Bronchial epithelial cell (primary cell): Measurements from ENCODE around the gene POGK. TPM values are rescaled to one million over a fixed set of nuclear protein-coding genes. Genes with fewer than 3 reads are reported as not detected.
"Not testable (repeated sequence)": the region's sequence is repeated elsewhere in the genome, so short reads cannot be mapped to it uniquely, and the experiment has no call there.

Experiments
- DNase-seq: peaks from one replicate; pipeline ENCODE4 v3.0.0-alpha.2; 2010; ENCODE audit warnings: low read depth
- FAIRE-seq: peaks from 2 replicates; lab custom pipeline; 2011; peaks lifted over from hg19 to GRCh38; lab: Jason Lieb, UNC
- H3K27me3 ChIP-seq: 2 replicates; pipeline ENCODE4 v1.5.1; 2011; ENCODE audit warnings: low read length; ENCODE audit not compliant: control insufficient read depth, insufficient read depth
- H3K36me3 ChIP-seq: 2 replicates; pipeline ENCODE4 v1.5.1; 2011; ENCODE audit warnings: low read length; ENCODE audit not compliant: control insufficient read depth, insufficient read depth
- H3K4me3 ChIP-seq: 2 replicates; pipeline ENCODE4 v1.5.1; 2011; ENCODE audit warnings: mild to moderate bottlenecking, low read depth, low read length, control low read depth
- total RNA-seq: library from RNA; depleted of rRNA; stranded (reverse); fragments of >200 nt; gene quantifications from 2 replicates; pipeline ENCODE4 v1.2.1, GENCODE V29; 2014
- TF ChIP-seq, protein P1 (sequence below): IDR thresholded peaks from 2 replicates; pipeline ENCODE4 v1.5.1; 2011; ENCODE audit warnings: mild to moderate bottlenecking, moderate library complexity, low read length, control low read depth, inconsistent platforms; ENCODE audit not compliant: insufficient read depth, severe bottlenecking

The POGK gene
- total RNA-seq, 1 donor from 2014 or later, result 32.4 TPM

DNA sequence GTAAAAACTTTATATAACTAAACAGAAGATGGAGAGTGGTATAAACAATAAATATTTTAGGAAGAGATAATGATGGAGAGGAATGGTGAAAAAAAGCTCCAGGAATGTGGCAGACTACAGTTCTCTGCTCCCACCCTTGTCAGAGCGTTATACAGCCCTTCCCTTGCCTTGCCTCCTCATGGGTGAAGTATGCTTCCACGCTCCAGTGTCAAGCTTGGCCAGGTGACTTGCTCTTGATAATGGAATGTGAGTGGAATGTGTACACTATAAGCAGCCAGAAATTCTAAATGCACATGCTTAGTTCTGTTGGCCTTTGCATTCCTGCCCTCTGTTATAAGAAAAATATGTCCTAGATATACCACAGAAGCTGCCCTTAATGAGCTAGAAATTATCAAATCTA, 24.7 kb upstream of the POGK start:
- H3K4me3 ChIP-seq, result no peak overlapping the region
- H3K36me3 ChIP-seq, result no peaks in the 10 kb centered on the region
- H3K27me3 ChIP-seq, result no peaks in the 10 kb centered on the region
- TF ChIP-seq, protein P1, sequence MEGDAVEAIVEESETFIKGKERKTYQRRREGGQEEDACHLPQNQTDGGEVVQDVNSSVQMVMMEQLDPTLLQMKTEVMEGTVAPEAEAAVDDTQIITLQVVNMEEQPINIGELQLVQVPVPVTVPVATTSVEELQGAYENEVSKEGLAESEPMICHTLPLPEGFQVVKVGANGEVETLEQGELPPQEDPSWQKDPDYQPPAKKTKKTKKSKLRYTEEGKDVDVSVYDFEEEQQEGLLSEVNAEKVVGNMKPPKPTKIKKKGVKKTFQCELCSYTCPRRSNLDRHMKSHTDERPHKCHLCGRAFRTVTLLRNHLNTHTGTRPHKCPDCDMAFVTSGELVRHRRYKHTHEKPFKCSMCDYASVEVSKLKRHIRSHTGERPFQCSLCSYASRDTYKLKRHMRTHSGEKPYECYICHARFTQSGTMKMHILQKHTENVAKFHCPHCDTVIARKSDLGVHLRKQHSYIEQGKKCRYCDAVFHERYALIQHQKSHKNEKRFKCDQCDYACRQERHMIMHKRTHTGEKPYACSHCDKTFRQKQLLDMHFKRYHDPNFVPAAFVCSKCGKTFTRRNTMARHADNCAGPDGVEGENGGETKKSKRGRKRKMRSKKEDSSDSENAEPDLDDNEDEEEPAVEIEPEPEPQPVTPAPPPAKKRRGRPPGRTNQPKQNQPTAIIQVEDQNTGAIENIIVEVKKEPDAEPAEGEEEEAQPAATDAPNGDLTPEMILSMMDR, result no peak
- DNase-seq (peak; percentile 12), FAIRE-seq (no peak)

DNA sequence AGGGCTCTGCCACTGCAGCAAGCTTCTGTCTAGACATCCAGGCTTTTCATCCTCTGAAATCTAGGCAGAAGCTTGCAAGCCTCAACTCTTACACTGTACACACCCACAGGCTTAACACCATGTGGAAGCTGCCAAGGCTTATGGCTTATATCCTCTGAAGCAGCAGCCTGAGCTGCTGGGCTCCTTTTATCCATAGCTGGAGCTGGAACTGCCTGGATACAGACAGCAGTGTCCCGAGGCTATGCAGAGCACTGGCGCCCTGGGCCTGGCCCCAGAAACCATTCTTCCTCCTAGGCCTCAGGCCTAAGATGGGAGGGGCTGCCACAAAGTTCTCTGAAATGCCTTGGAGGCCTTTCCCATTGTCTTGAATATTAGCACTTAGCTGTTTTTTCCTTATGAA, 19.3 kb upstream of the POGK start:
- Histone ChIP-seq H3K27me3 (no peaks in the 10 kb centered on the region), H3K4me3 (no peak overlapping the region), H3K36me3 (no peaks in the 10 kb centered on the region)
- FAIRE-seq, result no peak
- DNase-seq, result no peak
- TF ChIP-seq, protein P1, result no peak

DNA sequence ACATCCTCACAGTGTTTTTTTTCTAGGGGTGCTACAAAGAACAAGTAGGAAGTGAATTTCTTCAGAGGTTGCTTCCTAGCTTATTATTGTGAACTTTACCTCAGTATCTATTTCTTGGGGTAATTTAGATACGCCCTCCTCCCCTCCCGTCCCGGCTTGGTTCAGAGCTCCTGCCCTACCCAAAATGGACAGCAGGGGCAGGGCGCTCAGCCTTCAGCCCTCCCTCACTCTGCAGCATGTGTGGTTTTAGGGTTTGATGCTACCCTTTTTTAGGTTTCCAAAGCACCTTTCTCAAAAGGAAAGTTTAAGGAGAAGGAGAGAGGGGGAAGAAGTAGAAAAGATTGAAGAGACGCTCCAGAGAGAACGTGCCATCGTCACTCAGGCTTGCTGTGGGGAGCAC, 16.9 kb upstream of the POGK start:
- TF ChIP-seq, protein P1, result peak; percentile 11
- Histone ChIP-seq H3K27me3 (no peaks in the 10 kb centered on the region), H3K36me3 (no peaks in the 10 kb centered on the region), H3K4me3 (no peak overlapping the region)
- DNase-seq (no peak), FAIRE-seq (no peak)

DNA sequence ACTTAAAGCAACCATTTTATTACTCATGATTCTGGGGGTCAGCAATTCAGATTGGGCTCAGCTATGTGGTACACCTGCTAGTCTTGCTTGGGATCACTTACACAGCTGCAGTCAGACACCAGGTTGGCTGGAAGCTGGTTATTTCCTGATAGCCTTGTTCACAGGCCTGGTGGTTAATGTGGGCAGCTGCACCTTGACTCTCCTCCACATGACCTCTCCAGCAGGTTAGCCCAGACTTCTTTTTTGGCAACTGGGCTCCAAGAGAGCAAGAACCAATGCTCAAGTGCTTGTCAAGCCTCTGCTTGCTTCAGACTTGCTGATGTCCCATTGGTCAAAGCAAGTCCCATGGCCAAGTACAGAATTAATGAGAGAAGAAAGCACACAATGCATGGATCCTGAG, 11.8 kb upstream of the POGK start:
- DNase-seq (no peak), FAIRE-seq (no peak)
- Histone ChIP-seq H3K36me3 (no peaks in the 10 kb centered on the region), H3K27me3 (no peaks in the 10 kb centered on the region), H3K4me3 (no peak overlapping the region)
- TF ChIP-seq, protein P1, result no peak

DNA sequence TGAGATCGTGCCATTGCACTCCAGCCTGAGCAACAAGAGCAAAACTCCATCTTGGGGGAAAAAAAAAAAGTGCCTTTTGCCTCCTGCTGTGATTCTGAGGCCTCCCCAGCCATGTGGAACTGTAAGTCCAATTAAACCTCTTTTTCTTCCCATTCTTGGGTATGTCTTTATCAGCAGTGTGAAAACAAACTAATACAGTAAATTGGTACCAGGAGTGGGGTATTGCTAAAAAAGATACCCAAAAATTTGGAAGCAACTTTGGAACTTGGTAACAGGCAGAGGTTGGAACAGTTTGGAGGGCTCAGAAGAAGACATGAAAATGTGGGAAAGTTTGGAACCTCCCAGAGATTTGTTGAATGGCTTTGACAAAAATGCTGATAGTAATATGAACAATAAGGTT, 9.5 kb upstream of the POGK start:
- not testable (repeated sequence) for H3K36me3 ChIP-seq, FAIRE-seq, H3K27me3 ChIP-seq, DNase-seq, H3K4me3 ChIP-seq

DNA sequence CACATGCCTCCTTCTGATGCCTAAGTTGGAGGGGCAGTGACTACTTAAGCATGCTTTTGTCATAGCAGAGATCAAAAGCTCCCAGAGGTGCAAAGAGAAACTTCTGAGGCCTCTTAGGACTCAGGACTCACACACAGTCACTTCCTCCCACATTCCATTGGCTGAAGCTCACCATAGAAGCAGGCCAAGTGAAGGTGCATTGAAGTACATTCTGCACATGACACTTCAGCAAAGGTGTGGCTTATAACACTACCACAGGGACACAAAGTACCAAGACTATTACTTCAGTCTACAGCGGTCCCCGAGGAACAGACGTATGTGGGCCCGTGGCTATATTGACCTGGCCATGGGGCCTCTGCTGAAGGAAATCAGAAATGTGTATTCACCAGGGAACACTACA, 2.5 kb upstream of the POGK start:
- peaks cover 5% of the 10 kb centered on the region for H3K36me3 ChIP-seq
- no peak for FAIRE-seq
- TF ChIP-seq, protein P1, result no peak
- H3K4me3 ChIP-seq, result no peak overlapping the region
- H3K27me3 ChIP-seq, result no peaks in the 10 kb centered on the region
- peak; percentile 78 for DNase-seq
